Stimulated activated CD8-positive, alpha-beta memory T cell treated with anti-CD3 and anti-CD28 coated beads, Interleukin-7, amount 100 ng/mL, for 48 hours (primary cell): ENCODE data around the gene SYNGR2.

Experiments used
- DNase-seq, 2 donors: peaks; one replicate each; pipeline ENCODE4 v3.0.0-alpha.2; 2020; ENCODE audit warnings: low read depth in 1 of 2; ENCODE audit errors: extremely low read depth in 1 of 2

The SYNGR2 gene

GRCh38 chr17:78197147-78197832 lies 28.9 kb downstream of the SYNGR2 start:
- DNase-seq = no peak

GRCh38 chr17:78200451-78200850 lies 32.1 kb downstream of the SYNGR2 start:
- DNase-seq = no peak

DNA sequence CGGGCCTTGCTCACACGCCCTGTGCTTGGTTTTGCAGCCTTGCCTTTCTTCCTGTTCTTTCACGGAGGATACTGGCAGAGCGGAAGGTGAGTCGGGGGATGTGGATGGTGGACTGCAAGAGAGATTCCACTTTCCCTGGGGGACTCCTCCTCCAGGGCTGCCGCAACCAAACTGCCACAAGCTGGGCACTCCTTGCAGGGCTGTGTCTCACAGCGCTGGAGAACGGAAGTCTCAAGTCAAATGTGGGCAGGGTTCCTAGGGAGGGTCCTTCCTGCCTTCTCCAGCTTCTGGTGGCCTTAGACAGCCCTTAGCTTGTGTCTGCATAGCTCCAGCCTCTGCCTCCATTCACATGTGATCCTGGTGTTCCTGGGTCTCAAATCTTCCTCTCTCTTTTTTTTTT lies 34.3 kb downstream of the SYNGR2 start:
- DNase-seq = no peak

DNA sequence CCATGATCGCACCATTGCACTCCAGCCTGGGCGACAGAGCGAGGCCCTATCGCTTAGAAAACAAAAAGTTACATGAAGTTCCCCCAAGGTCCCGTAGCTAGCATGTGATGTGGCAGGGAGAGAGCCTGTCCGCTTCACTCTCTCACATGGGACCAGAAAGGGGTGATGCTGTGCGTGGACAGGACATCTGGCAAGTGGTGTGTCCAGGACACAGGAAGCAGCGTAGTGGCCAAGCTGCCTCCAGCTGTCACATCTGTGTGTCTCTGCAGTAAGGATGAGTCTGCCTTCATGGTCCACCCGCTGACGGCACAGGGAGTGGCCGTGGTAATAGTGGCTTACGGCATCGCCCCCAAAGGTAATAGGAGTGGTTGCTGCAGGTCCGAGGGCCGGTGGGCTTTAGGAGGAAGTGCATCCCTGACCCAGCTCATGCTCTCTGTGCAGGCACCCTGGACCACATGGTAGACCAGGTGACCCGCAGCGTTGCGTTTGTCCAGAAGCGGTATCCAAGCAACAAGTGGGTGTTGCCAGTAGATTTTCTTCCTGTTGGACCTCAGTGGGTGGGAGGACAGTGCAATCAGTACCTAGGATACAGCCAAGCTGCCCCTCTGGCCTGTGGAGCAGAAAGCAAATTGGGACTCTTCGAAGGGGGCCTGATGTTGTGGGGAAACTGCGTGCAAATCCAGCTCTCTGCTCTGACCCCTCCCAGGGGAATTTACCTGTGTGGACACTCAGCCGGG lies 36.2 kb downstream of the SYNGR2 start:
- DNase-seq = no peak

DNA sequence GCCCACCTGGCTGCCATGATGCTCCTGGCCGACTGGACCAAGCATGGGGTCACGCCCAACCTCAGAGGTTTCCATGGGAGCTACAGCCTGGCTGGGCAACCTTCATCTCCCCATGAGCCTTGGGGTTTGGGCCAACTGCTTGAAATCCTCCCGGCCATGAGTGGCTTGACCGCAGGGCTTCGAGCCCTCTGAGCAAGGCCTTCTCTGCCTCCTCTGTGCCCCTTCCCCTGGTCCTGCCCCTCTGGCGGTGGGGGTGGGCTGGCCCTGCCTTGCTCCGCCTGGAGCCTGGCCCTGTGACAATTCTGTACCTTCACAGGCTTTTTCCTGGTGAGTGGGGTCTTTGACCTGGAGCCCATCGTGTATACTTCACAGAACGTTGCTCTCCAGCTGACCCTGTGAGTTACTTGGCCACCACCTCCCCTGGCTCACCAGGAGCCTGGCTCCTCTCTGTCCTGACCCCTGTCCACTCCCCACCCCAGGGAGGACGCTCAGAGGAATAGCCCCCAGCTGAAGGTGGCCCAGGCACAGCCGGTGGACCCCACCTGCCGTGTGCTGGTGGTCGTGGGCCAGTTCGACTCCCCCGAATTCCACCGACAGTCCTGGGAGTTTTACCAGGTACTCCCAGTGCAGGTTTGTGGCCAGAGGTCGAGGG lies 36.9 kb downstream of the SYNGR2 start:
- DNase-seq = no peak

- no peak for DNase-seq
Observed at GRCh38 chr17:78206298-78206697, 37.9 kb downstream of the SYNGR2 start.

DNA sequence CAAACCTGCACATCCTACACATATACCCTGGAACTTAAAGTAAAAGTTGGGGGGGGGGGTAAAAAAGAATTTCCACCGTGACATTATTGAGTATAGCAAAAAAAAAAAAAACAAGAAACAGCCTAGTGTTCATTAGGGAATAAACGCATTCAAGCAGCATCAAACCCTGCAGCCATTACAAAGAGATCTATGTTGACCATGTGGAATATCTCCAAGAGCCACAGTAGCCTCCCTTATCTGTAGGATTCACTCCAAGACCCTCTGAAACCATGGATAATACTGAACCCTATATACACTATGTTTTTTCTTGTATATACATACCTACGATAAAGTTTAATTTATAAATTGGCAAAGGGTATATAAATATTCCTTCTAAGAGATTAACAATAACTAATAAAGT lies 40.1 kb downstream of the SYNGR2 start:
- no peak for DNase-seq

DNA sequence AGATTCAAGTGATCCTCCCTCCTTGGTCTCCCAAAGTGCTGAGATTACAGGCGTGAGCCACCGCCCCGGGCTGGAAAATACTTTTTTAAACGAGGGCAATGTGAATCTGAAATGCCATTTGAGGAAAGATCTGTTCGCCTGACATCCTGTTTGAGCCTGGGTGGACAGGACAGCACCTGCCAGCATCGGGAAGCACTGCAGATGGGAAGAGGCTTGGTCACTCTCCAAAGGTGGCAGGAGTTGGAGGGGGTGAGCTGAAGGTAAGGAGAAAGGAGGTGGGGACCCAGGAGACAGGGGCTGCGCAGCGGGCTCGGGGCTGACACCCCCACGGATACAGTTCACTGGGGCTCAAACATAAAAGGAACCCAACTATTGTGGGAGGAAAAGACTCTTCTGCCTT lies 41.7 kb downstream of the SYNGR2 start:
- DNase-seq = no peak

- no peak for DNase-seq
Observed at GRCh38 chr17:78211032-78211431, 42.7 kb downstream of the SYNGR2 start.

GRCh38 chr17:78214016-78214705 lies 45.8 kb downstream of the SYNGR2 start, which contains the start of gene BIRC5:
TSS of gene BIRC5 (plus strand) at chr17:78214253. CDS start at chr17:78214317, 64 bp downstream.
- DNase-seq = peak; percentile 76 to 84

DNA sequence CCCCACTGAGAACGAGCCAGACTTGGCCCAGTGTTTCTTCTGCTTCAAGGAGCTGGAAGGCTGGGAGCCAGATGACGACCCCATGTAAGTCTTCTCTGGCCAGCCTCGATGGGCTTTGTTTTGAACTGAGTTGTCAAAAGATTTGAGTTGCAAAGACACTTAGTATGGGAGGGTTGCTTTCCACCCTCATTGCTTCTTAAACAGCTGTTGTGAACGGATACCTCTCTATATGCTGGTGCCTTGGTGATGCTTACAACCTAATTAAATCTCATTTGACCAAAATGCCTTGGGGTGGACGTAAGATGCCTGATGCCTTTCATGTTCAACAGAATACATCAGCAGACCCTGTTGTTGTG lies 46.3 kb downstream of the SYNGR2 start:
- no peak for DNase-seq

- DNase-seq = no peak
Observed at GRCh38 chr17:78219396-78220150, 51.2 kb downstream of the SYNGR2 start.
